IMR-90 (cell line): ENCODE data around the gene HRH3.

Experiments
- BHLHE40 ChIP-seq: fragments of 150-350 bp; IDR thresholded peaks from 2 replicates; pipeline ENCODE4 v1.6.1; 2016; ENCODE audit warnings: mild to moderate bottlenecking, low read depth, low read length
- CTCF ChIP-seq: conservative IDR thresholded peaks from 2 replicates; pipeline ENCODE4 v1.5.1; 2012; ENCODE audit warnings: mild to moderate bottlenecking, low read depth, low read length, improper control_type of control experiment
- POLR2A ChIP-seq: IDR thresholded peaks from 2 replicates; pipeline ENCODE4 v1.6.1; 2012; ENCODE audit warnings: mild to moderate bottlenecking, low read depth, low read length

DNA sequence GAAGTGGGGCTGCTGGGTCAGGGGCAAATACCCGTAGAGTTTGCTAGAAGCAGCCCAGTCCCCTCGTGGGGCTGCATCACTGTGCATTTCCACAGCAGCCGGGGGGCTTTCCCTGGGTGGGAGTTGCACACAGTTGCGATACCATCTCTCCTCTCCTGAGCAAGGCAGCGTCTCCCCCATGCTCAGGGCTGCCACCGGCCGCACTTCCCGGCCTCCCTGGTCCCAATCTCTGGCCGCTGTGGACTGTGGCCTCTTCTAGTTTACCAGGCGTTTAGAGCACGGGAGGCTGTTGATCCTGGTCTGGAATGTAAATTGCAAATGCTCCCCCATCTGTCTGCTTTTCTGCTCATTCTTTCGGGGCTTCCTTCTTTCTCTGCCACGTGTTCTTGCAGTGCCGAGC, 49.3 kb upstream of the HRH3 start:
- no peak for TF ChIP-seq CTCF
- TF ChIP-seq POLR2A = no peak
- TF ChIP-seq BHLHE40 = no peak
